Inflammatory macrophage (primary cell): ENCODE data around the gene THBS2.

ENCODE experiments used
- DNase-seq, 2 donors: peaks; one replicate each; pipeline ENCODE4 v3.0.0-alpha.2; 2020 to 2022

THBS2 gene

GRCh38 chr6:169230946-169231789 lies 22.5 kb downstream of the THBS2 start:
- no peak for DNase-seq

- no peak for DNase-seq
Observed at GRCh38 chr6:169230322-169230665, 23.4 kb downstream of the THBS2 start.

- DNase-seq = no peak
Observed at GRCh38 chr6:169229615-169230321, 23.9 kb downstream of the THBS2 start.

- DNase-seq = no peak
Observed at GRCh38 chr6:169227116-169227515, 26.5 kb downstream of the THBS2 start.

GRCh38 chr6:169225887-169226286 lies 27.8 kb downstream of the THBS2 start:
- no peak for DNase-seq

GRCh38 chr6:169225131-169225576 lies 28.5 kb downstream of the THBS2 start:
- no peak for DNase-seq

GRCh38 chr6:169224716-169225115 lies 28.9 kb downstream of the THBS2 start:
- DNase-seq = no peak

GRCh38 chr6:169224185-169224695 lies 29.4 kb downstream of the THBS2 start:
- no peak for DNase-seq

GRCh38 chr6:169223006-169223405 lies 30.6 kb downstream of the THBS2 start:
- no peak for DNase-seq

- DNase-seq = no peak
Observed at GRCh38 chr6:169222126-169222525, 31.5 kb downstream of the THBS2 start.

GRCh38 chr6:169221264-169221663 lies 32.4 kb downstream of the THBS2 start:
- no peak for DNase-seq

- DNase-seq = no peak
Observed at GRCh38 chr6:169220068-169220964, 33.3 kb downstream of the THBS2 start.

GRCh38 chr6:169217972-169218371 lies 35.7 kb downstream of the THBS2 start:
- no peak for DNase-seq

GRCh38 chr6:169216830-169217229 lies 36.8 kb downstream of the THBS2 start:
- no peak for DNase-seq

- peak; percentile 10 to 54 for DNase-seq
Observed at GRCh38 chr6:169215201-169215681, 38.4 kb downstream of the THBS2 start.

GRCh38 chr6:169214789-169215188 lies 38.9 kb downstream of the THBS2 start:
- peak; percentile 85 for DNase-seq

GRCh38 chr6:169213814-169214520 lies 39.7 kb downstream of the THBS2 start:
- no peak for DNase-seq

GRCh38 chr6:169212897-169213813 lies 40.5 kb downstream of the THBS2 start:
- peak; percentile 95 to 97 for DNase-seq

GRCh38 chr6:169212436-169212835 lies 41.2 kb downstream of the THBS2 start:
- DNase-seq = no peak

GRCh38 chr6:169211881-169212280 lies 41.8 kb downstream of the THBS2 start:
- DNase-seq = no peak

GRCh38 chr6:169210611-169211010 lies 43.0 kb downstream of the THBS2 start:
- no peak for DNase-seq
